ENCODE data around the gene KCTD15. TPM values are rescaled to one million over a fixed set of nuclear protein-coding genes. Genes with fewer than 3 reads are reported as not detected.

The KCTD15 gene
- polyA plus RNA-seq, 1 experiment = 59.1 TPM

- Histone ChIP-seq H3K4me3 (ENCODE audit: low read depth, low read length) (no peak overlapping the region), H3K27me3 (ENCODE audit: control insufficient read depth, insufficient read depth, low read length) (no peaks in the 10 kb centered on the region), H3K36me3 (ENCODE audit: control insufficient read depth, insufficient read depth, low read length) (no peaks in the 10 kb centered on the region)
- CTCF ChIA-PET = interaction anchor here (1.3 kb wide), 1 partner anchor 79 kb away, joined by 3 read pairs; no protein-coding TSS in a partner anchor
- POLR2A ChIA-PET = no interaction called here
- no peak for TF ChIP-seq CTCF (IDR thresholded peaks at IDR 0.05; ENCODE audit: insufficient read depth, low read depth, low read length)
- no peak for DNase-seq (ENCODE audit: low read depth)
These were observed 53.0 kb downstream of the KCTD15 start for GRCh38 chr19:33849551-33850147.

- no peak for TF ChIP-seq CTCF (IDR thresholded peaks at IDR 0.05; ENCODE audit: insufficient read depth, low read depth, low read length)
- Histone ChIP-seq H3K27me3 (ENCODE audit: control insufficient read depth, insufficient read depth, low read length) (no peaks in the 10 kb centered on the region), H3K4me3 (ENCODE audit: low read depth, low read length) (no peak overlapping the region), H3K36me3 (ENCODE audit: control insufficient read depth, insufficient read depth, low read length) (no peaks in the 10 kb centered on the region)
- no peak for DNase-seq (ENCODE audit: low read depth)
- ChIA-PET CTCF (no interaction called here), POLR2A (no interaction called here)
These were observed 62.3 kb downstream of the KCTD15 start for GRCh38 chr19:33859016-33859415.

GRCh38 chr19:33860312-33861090 is 63.8 kb downstream of the KCTD15 start:
- POLR2A ChIA-PET = no interaction called here

GRCh38 chr19:33861950-33862349 is 65.3 kb downstream of the KCTD15 start:
- CTCF ChIA-PET = interaction anchor here (1.3 kb wide), 1 partner anchor 84 kb away, joined by 5 read pairs; no protein-coding TSS in a partner anchor
- Histone ChIP-seq H3K36me3 (ENCODE audit: control insufficient read depth, insufficient read depth, low read length) (no peaks in the 10 kb centered on the region), H3K27me3 (ENCODE audit: control insufficient read depth, insufficient read depth, low read length) (no peaks in the 10 kb centered on the region), H3K4me3 (ENCODE audit: low read depth, low read length) (no peak overlapping the region)
- POLR2A ChIA-PET = no interaction called here
- TF ChIP-seq CTCF (IDR thresholded peaks at IDR 0.05; ENCODE audit: insufficient read depth, low read depth, low read length) = no peak
- DNase-seq (ENCODE audit: low read depth) = no peak

More at GRCh38 chr19:33860312-33861090, 63.8 kb downstream of the KCTD15 start:
- no peak overlapping the region for H3K4me3 ChIP-seq (ENCODE audit: low read depth, low read length)
- CTCF ChIA-PET = no interaction called here
- no peak for TF ChIP-seq CTCF (IDR thresholded peaks at IDR 0.05; ENCODE audit: insufficient read depth, low read depth, low read length)
- no peaks in the 10 kb centered on the region for H3K36me3 ChIP-seq (ENCODE audit: control insufficient read depth, insufficient read depth, low read length)
- H3K27me3 ChIP-seq (ENCODE audit: control insufficient read depth, insufficient read depth, low read length) = no peaks in the 10 kb centered on the region
- no peak for DNase-seq (ENCODE audit: low read depth)

- ChIA-PET CTCF (interaction anchor here (1.3 kb wide), 1 partner anchor 85 kb away, joined by 5 read pairs; no protein-coding TSS in a partner anchor), POLR2A (no interaction called here)
- no peak for TF ChIP-seq CTCF (IDR thresholded peaks at IDR 0.05; ENCODE audit: insufficient read depth, low read depth, low read length)
These were observed 66.3 kb downstream of the KCTD15 start for GRCh38 chr19:33862981-33863380.

More at GRCh38 chr19:33862981-33863380, 66.3 kb downstream of the KCTD15 start:
- Histone ChIP-seq H3K36me3 (ENCODE audit: control insufficient read depth, insufficient read depth, low read length) (no peaks in the 10 kb centered on the region), H3K4me3 (ENCODE audit: low read depth, low read length) (no peak overlapping the region), H3K27me3 (ENCODE audit: control insufficient read depth, insufficient read depth, low read length) (no peaks in the 10 kb centered on the region)
- DNase-seq (ENCODE audit: low read depth) = no peak

Measured in BJ (cell line).